OCI-LY7 (cell line): ENCODE data around the gene GTF2H3. TPM values are rescaled to one million over a fixed set of nuclear protein-coding genes. Genes with fewer than 3 reads are reported as not detected.

Source experiments
- BruUV-seq: library from RNA; stranded (reverse); fragments of 400-500 nt; replicated peaks from 2 replicates; lab custom pipeline; 2021; lab: Mats Ljungman, UMichigan
- CTCF ChIA-PET: fragments of 300-600 bp; sonication (Branson Sonifier 250); formaldehyde crosslinking; loops from one replicate; lab custom pipeline; 2022; ENCODE audit warnings: antibody characterized with exemption; ENCODE audit not compliant: unreplicated experiment; lab: Charles Lee
- POLR2A ChIA-PET: fragments of 300-600 bp; sonication (Branson Sonifier 250); formaldehyde crosslinking; loops from one replicate; lab custom pipeline; 2022; ENCODE audit warnings: antibody characterized with exemption; lab: Charles Lee
- DNase-seq: peaks from one replicate; pipeline ENCODE4 v3.0.0-alpha.2; 2015; ENCODE audit warnings: low spot score
- H2AFZ ChIP-seq: fragments of 200-600 bp; sonication (generic), shearing (Covaris generic); 2 replicates; pipeline ENCODE4 v1.6.1; 2014; ENCODE audit warnings: mild to moderate bottlenecking, antibody characterized with exemption, low read length, moderate library complexity
- H3K27ac ChIP-seq: fragments of 200-600 bp; sonication (generic); 2 replicates; pipeline ENCODE4 v1.5.1; 2014; ENCODE audit warnings: mixed run types, low read depth, mild to moderate bottlenecking, moderate library complexity, low read length, inconsistent platforms; ENCODE audit not compliant: poor library complexity, severe bottlenecking
- H3K36me3 ChIP-seq: fragments of 200-600 bp; sonication (generic); 2 replicates; pipeline ENCODE4 v1.6.1; 2014; ENCODE audit warnings: mild to moderate bottlenecking, antibody characterized with exemption, low read length, moderate library complexity, mixed read lengths; ENCODE audit not compliant: insufficient read depth
- H3K4me1 ChIP-seq: fragments of 200-600 bp; sonication (generic); 2 replicates; pipeline ENCODE4 v1.5.1; 2014; ENCODE audit warnings: mild to moderate bottlenecking, low read length; ENCODE audit not compliant: insufficient read depth, poor library complexity, severe bottlenecking
- H3K4me2 ChIP-seq: fragments of 200-600 bp; sonication (generic); 2 replicates; pipeline ENCODE4 v1.6.1; 2014; ENCODE audit warnings: mild to moderate bottlenecking, low read length
- H3K4me3 ChIP-seq: fragments of 200-600 bp; sonication (generic); 2 replicates; pipeline ENCODE4 v1.5.1; 2014; ENCODE audit warnings: mild to moderate bottlenecking, low read depth, low read length; ENCODE audit not compliant: poor library complexity, severe bottlenecking
- H3K79me2 ChIP-seq: fragments of 200-600 bp; sonication (generic); 2 replicates; pipeline ENCODE4 v1.6.1; 2016; ENCODE audit warnings: low read depth, mild to moderate bottlenecking, low read length, moderate library complexity, mixed read lengths; ENCODE audit not compliant: insufficient read depth
- H3K9me2 ChIP-seq: fragments of 200-600 bp; sonication (generic); 2 replicates; pipeline ENCODE4 v1.6.1; 2016; ENCODE audit warnings: mild to moderate bottlenecking, low read length, mixed read lengths; ENCODE audit not compliant: insufficient read depth
- H3K9me3 ChIP-seq: fragments of 200-600 bp; sonication (generic); 2 replicates; pipeline ENCODE4 v1.6.1; 2014; ENCODE audit warnings: mild to moderate bottlenecking, mixed run types, low read length, mixed read lengths
- H4K20me1 ChIP-seq: fragments of 200-600 bp; sonication (generic); 2 replicates; pipeline ENCODE4 v1.6.1; 2014; ENCODE audit warnings: mild to moderate bottlenecking, antibody characterized with exemption, low read length, moderate library complexity, mixed read lengths; ENCODE audit not compliant: insufficient read depth
- CTCF ChIP-seq: fragments of 200-600 bp; sonication (generic); conservative IDR thresholded peaks from 2 replicates; pipeline ENCODE4 v1.5.1; 2014; ENCODE audit warnings: mild to moderate bottlenecking, antibody characterized with exemption, low read length, moderate library complexity, mixed read lengths
- EZH2phosphoT487 ChIP-seq: fragments of 200-600 bp; sonication (generic); IDR thresholded peaks from 2 replicates; pipeline ENCODE4 v1.6.1; 2018; ENCODE audit warnings: low read depth, borderline replicate concordance, mild to moderate bottlenecking, mixed run types, antibody characterized with exemption, low read length, moderate library complexity, mixed read lengths
- intact Hi-C: fragments of 100-400 bp; cut with micrococcal nuclease; formaldehyde crosslinking; loops from one replicate; pipeline ENCODE4 v1.10.0; 2022; ENCODE audit not compliant: unreplicated experiment
- total RNA-seq, 2 experiments: library from RNA; depleted of rRNA in 1 of 2; stranded (reverse); fragments of >200 nt in 1 of 2; shearing (Covaris generic) in 1 of 2; gene quantifications; 2 replicates each; pipeline ENCODE4 v1.2.3, GENCODE V29; 2014 to 2022

GTF2H3 gene
- total RNA-seq, 2 experiments from 2014 or later: 18.1 to 51.5 TPM

GRCh38 chr12:123634142-123634561, 523 bp downstream of the GTF2H3 start:
- CTCF ChIA-PET: no interaction called here
- H3K9me2 ChIP-seq: no peaks in the 10 kb centered on the region
- peaks cover 47% of the 10 kb centered on the region for H3K79me2 ChIP-seq
- H3K4me1 ChIP-seq: peaks cover 12% of the 10 kb centered on the region
- H3K9me3 ChIP-seq: no peaks in the 10 kb centered on the region
- DNase-seq: no peak
- intact Hi-C loops: no loop called here
- H4K20me1 ChIP-seq: no peaks in the 10 kb centered on the region
- peak overlapping the region; percentile 70 for H3K4me2 ChIP-seq
- H3K36me3 ChIP-seq: peaks cover 24% of the 10 kb centered on the region
- POLR2A ChIA-PET: interaction anchor here (0.5 to 1.1 kb wide), 6 partner anchors 11 to 260 kb away, joined by 3 to 6 read pairs (median 3); no protein-coding TSS in a partner anchor
- peak overlapping the region; percentile 98 for H3K4me3 ChIP-seq
- TF ChIP-seq EZH2phosphoT487: no peak
- no peak for TF ChIP-seq CTCF
- H3K27ac ChIP-seq: peak overlapping the region; percentile 57
- peak overlapping the region; percentile 75; the same call in 1 of the 2 replicates for H2AFZ ChIP-seq
- BruUV-seq: TSS peak; percentile 95

GRCh38 chr12:123643911-123644310, 10.3 kb downstream of the GTF2H3 start:
- H3K4me1 ChIP-seq: no peaks in the 10 kb centered on the region
- intact Hi-C loops: no loop called here
- ChIA-PET CTCF (no interaction called here), POLR2A (interaction anchor here (0.6 to 0.7 kb wide), 4 partner anchors 35 to 412 kb away, joined by 3 to 4 read pairs (median 3); no protein-coding TSS in a partner anchor)
- H2AFZ ChIP-seq: no peak overlapping the region
- H3K27ac ChIP-seq: no peak overlapping the region
- DNase-seq: no peak
- TF ChIP-seq EZH2phosphoT487: no peak
- no peak for TF ChIP-seq CTCF
- peaks cover 6% of the 10 kb centered on the region; the same call in 1 of the 2 replicates for H3K79me2 ChIP-seq
- H3K9me2 ChIP-seq: no peaks in the 10 kb centered on the region
- H3K4me3 ChIP-seq: no peak overlapping the region
- H3K9me3 ChIP-seq: no peaks in the 10 kb centered on the region
- H4K20me1 ChIP-seq: no peaks in the 10 kb centered on the region
- no TSS peak for BruUV-seq
- no peak overlapping the region for H3K4me2 ChIP-seq
- H3K36me3 ChIP-seq: peaks cover 72% of the 10 kb centered on the region

GRCh38 chr12:123645380-123645779, 11.8 kb downstream of the GTF2H3 start:
- CTCF ChIA-PET: interaction anchor here (0.6 kb wide), 1 partner anchor 25 kb away, joined by 3 read pairs; the partner anchor contains the start of gene TCTN2
- no peaks in the 10 kb centered on the region for H3K79me2 ChIP-seq

More at GRCh38 chr12:123645380-123645779, 11.8 kb downstream of the GTF2H3 start:
- peaks cover 78% of the 10 kb centered on the region for H3K36me3 ChIP-seq
- intact Hi-C loops: no loop called here
- no peaks in the 10 kb centered on the region for H3K4me1 ChIP-seq
- H3K9me2 ChIP-seq: no peaks in the 10 kb centered on the region
- no TSS peak for BruUV-seq
- POLR2A ChIA-PET: interaction anchor here (0.6 to 1.8 kb wide), 4 partner anchors 11 to 404 kb away, joined by 3 to 6 read pairs (median 3); no protein-coding TSS in a partner anchor
- H3K4me2 ChIP-seq: no peak overlapping the region
- no peaks in the 10 kb centered on the region for H4K20me1 ChIP-seq
- H3K9me3 ChIP-seq: no peaks in the 10 kb centered on the region
- H3K4me3 ChIP-seq: no peak overlapping the region
- TF ChIP-seq EZH2phosphoT487 (no peak), CTCF (no peak)
- H3K27ac ChIP-seq: no peak overlapping the region
- H2AFZ ChIP-seq: no peak overlapping the region
- no peak for DNase-seq
